Measurements from ENCODE around the gene TMOD2. TPM values are rescaled to one million over a fixed set of nuclear protein-coding genes. Genes with fewer than 3 reads are reported as not detected.

TMOD2 gene
- total RNA-seq, 1 experiment from 2014 or later = 2.8 TPM

DNA sequence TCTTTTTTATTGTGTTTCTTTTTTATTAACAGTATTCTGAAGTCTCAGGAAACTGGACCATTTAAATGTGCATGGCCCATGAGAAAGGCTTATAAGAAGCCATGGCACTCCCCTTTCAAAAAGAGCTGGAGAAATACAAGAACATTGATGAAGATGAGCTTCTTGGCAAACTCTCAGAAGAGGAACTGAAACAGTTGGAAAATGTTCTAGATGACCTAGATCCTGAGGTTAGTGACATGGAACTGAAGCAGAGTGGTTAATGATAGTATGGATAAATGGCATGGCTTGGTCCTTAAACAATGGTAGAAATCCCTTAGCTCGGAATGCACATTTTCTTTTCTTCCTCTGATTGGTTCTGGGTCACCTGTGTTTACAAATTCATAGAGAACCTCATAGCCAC is 14.9 kb downstream of the TMOD2 start:
- no peaks in the 10 kb centered on the region for H3K27me3 Mint-ChIP-seq (ENCODE audit: insufficient read depth, unreplicated experiment)
- H3K4me1 Mint-ChIP-seq (ENCODE audit: insufficient read depth, unreplicated experiment) = no peaks in the 10 kb centered on the region
- no TSS peak for BruUV-seq (replicated peaks)
- CTCF ChIA-PET = interaction anchor here (0.6 to 4.8 kb wide), 3 partner anchors 10 to 1299 kb away, joined by 3 to 25 read pairs (median 3); no protein-coding TSS in a partner anchor
- no peaks in the 10 kb centered on the region for H3K9me3 Mint-ChIP-seq (ENCODE audit: unreplicated experiment)
- POLR2A ChIA-PET = interaction anchor here (1.0 kb wide), 1 partner anchor 10 kb away, joined by 5 read pairs; no protein-coding TSS in a partner anchor
- no peak for DNase-seq (ENCODE audit: unreplicated experiment)
- H3K36me3 Mint-ChIP-seq (ENCODE audit: insufficient read depth, unreplicated experiment) = no peaks in the 10 kb centered on the region
- intact Hi-C loops (cut with micrococcal nuclease) = no loop called here
- no peak overlapping the region for H3K27ac Mint-ChIP-seq (ENCODE audit: low read depth, unreplicated experiment)
- TF ChIP-seq, protein P1, sequence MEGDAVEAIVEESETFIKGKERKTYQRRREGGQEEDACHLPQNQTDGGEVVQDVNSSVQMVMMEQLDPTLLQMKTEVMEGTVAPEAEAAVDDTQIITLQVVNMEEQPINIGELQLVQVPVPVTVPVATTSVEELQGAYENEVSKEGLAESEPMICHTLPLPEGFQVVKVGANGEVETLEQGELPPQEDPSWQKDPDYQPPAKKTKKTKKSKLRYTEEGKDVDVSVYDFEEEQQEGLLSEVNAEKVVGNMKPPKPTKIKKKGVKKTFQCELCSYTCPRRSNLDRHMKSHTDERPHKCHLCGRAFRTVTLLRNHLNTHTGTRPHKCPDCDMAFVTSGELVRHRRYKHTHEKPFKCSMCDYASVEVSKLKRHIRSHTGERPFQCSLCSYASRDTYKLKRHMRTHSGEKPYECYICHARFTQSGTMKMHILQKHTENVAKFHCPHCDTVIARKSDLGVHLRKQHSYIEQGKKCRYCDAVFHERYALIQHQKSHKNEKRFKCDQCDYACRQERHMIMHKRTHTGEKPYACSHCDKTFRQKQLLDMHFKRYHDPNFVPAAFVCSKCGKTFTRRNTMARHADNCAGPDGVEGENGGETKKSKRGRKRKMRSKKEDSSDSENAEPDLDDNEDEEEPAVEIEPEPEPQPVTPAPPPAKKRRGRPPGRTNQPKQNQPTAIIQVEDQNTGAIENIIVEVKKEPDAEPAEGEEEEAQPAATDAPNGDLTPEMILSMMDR (IDR thresholded peaks at IDR 0.05; ENCODE audit: unreplicated experiment) = no peak
- no peak overlapping the region for H3K4me3 Mint-ChIP-seq (ENCODE audit: unreplicated experiment)

DNA sequence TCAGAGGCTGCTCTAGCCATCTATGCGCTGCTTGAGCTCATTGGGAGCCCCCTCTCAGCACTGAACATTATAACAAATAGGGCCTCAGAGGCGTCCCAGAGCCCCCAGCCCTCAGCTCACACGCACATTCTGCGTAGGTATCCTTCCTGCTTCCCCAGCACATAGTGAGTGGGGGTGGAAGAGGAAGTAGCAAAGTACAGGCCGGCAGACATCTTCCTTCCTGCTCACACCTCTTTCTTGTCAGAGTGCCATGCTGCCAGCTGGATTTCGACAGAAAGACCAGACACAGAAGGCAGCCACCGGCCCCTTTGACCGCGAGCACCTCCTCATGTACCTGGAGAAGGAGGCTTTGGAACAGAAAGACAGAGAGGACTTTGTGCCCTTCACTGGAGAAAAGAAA is 16.6 kb downstream of the TMOD2 start:
- no TSS peak for BruUV-seq (replicated peaks)
- POLR2A ChIA-PET = no interaction called here
- no peak overlapping the region for H3K27ac Mint-ChIP-seq (ENCODE audit: low read depth, unreplicated experiment)
- H3K36me3 Mint-ChIP-seq (ENCODE audit: insufficient read depth, unreplicated experiment) = no peaks in the 10 kb centered on the region
- H3K4me3 Mint-ChIP-seq (ENCODE audit: unreplicated experiment) = no peak overlapping the region
- no peak for DNase-seq (ENCODE audit: unreplicated experiment)
- H3K4me1 Mint-ChIP-seq (ENCODE audit: insufficient read depth, unreplicated experiment) = no peaks in the 10 kb centered on the region
- no peaks in the 10 kb centered on the region for H3K9me3 Mint-ChIP-seq (ENCODE audit: unreplicated experiment)
- H3K27me3 Mint-ChIP-seq (ENCODE audit: insufficient read depth, unreplicated experiment) = no peaks in the 10 kb centered on the region
- CTCF ChIA-PET = interaction anchor here (0.6 to 4.8 kb wide), 4 partner anchors 8 to 687 kb away, joined by 3 to 25 read pairs (median 4); no protein-coding TSS in a partner anchor
- TF ChIP-seq, protein P1 (IDR thresholded peaks at IDR 0.05; ENCODE audit: unreplicated experiment) = no peak
- intact Hi-C loops (cut with micrococcal nuclease) = no loop called here

DNA sequence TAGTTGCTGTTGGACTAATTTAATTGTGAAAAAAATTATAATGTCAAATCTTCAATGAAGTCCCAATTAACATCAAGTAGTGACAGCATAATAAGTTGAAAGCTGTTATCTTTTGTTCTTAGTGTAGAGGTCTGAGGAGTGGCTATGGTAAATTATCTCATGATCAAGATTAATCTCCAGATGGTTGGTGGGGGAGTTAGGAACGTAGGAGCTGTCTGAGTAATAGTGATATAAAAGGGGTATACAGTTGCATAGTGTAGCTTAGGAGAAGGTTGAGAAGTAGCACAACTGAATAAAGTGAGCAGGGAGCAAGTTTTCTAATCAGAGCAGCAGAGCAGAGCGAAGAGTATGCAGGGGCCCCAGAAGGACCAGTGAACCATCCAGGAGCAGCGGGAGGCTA is 19.5 kb downstream of the TMOD2 start:
- intact Hi-C loops (cut with micrococcal nuclease) = no loop called here
- peaks cover 5% of the 10 kb centered on the region for H3K36me3 Mint-ChIP-seq (ENCODE audit: insufficient read depth, unreplicated experiment)
- H3K4me3 Mint-ChIP-seq (ENCODE audit: unreplicated experiment) = no peak overlapping the region
- no peaks in the 10 kb centered on the region for H3K9me3 Mint-ChIP-seq (ENCODE audit: unreplicated experiment)
- no peak overlapping the region for H3K27ac Mint-ChIP-seq (ENCODE audit: low read depth, unreplicated experiment)
- POLR2A ChIA-PET = interaction anchor here (0.6 kb wide), 1 partner anchor 59 kb away, joined by 3 read pairs; no protein-coding TSS in a partner anchor
- BruUV-seq (replicated peaks) = no TSS peak
- CTCF ChIA-PET = interaction anchor here (1.2 to 2.9 kb wide), 2 partner anchors 121 to 234 kb away, joined by 4 to 17 read pairs; no protein-coding TSS in a partner anchor
- peaks cover under 1% of the 10 kb centered on the region for H3K4me1 Mint-ChIP-seq (ENCODE audit: insufficient read depth, unreplicated experiment)
- no peak for DNase-seq (ENCODE audit: unreplicated experiment)
- H3K27me3 Mint-ChIP-seq (ENCODE audit: insufficient read depth, unreplicated experiment) = no peaks in the 10 kb centered on the region
- TF ChIP-seq, protein P1 (IDR thresholded peaks at IDR 0.05; ENCODE audit: unreplicated experiment) = no peak

DNA sequence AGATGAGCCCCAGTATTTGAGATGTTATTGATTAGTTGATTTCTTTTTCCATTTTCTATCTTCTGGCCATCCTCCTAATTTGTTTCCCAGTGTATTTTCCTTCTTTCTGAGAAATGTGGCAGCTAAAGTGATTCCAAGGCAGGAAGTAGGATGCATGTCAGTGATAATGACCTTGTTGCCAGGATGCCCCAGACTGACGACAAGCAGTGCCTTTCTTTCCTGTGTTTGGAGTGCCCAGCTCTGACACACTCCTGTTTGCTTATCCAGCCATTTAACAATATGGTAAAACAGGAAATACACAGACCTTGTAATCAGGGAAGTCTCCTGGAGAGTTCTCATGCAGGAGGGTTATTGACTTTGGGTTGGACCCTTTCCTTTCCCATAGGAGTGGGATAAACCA is 20.4 kb downstream of the TMOD2 start:
- TF ChIP-seq, protein P1 (IDR thresholded peaks at IDR 0.05; ENCODE audit: unreplicated experiment) = no peak
- Mint-ChIP-seq H3K27ac (ENCODE audit: low read depth, unreplicated experiment) (no peak overlapping the region), H3K9me3 (ENCODE audit: unreplicated experiment) (no peaks in the 10 kb centered on the region), H3K4me3 (ENCODE audit: unreplicated experiment) (no peak overlapping the region), H3K27me3 (ENCODE audit: insufficient read depth, unreplicated experiment) (no peaks in the 10 kb centered on the region), H3K4me1 (ENCODE audit: insufficient read depth, unreplicated experiment) (peaks cover 9% of the 10 kb centered on the region), H3K36me3 (ENCODE audit: insufficient read depth, unreplicated experiment) (peaks cover 5% of the 10 kb centered on the region)
- CTCF ChIA-PET = interaction anchor here (0.6 to 6.2 kb wide), 6 partner anchors 8 to 405 kb away, joined by 3 to 184 read pairs (median 4); no protein-coding TSS in a partner anchor
- intact Hi-C loops (cut with micrococcal nuclease) = no loop called here
- BruUV-seq (replicated peaks) = no TSS peak
- POLR2A ChIA-PET = no interaction called here
- no peak for DNase-seq (ENCODE audit: unreplicated experiment)

Measured in MCF 10A (cell line).